ENCODE results near the gene IL9R.

DNA sequence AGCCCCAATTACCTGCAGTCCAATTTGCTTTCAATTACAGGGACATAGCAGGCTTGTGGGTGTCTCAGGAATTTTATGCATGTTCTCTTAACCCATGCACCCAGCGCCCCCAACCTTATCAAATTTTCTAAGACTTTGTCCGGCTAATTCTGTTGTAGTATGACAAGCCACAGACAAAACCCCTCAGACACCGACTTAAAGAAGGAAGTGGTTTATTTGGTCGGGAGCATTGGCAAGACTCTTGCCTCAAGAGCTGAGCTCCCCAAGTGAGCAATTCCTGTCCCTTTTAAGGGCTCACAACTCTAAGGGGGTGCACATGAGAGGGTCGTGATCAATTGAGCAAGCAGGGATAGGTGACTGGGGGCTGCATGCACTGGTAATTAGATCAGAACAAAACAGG lies 28.7 kb upstream of the IL9R start:
- TF ChIP-seq, protein P1, sequence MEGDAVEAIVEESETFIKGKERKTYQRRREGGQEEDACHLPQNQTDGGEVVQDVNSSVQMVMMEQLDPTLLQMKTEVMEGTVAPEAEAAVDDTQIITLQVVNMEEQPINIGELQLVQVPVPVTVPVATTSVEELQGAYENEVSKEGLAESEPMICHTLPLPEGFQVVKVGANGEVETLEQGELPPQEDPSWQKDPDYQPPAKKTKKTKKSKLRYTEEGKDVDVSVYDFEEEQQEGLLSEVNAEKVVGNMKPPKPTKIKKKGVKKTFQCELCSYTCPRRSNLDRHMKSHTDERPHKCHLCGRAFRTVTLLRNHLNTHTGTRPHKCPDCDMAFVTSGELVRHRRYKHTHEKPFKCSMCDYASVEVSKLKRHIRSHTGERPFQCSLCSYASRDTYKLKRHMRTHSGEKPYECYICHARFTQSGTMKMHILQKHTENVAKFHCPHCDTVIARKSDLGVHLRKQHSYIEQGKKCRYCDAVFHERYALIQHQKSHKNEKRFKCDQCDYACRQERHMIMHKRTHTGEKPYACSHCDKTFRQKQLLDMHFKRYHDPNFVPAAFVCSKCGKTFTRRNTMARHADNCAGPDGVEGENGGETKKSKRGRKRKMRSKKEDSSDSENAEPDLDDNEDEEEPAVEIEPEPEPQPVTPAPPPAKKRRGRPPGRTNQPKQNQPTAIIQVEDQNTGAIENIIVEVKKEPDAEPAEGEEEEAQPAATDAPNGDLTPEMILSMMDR (IDR thresholded peaks at IDR 0.05; ENCODE audit: low read length) = no peak
- no peak for TF ChIP-seq EZH2 (IDR thresholded peaks at IDR 0.05; ENCODE audit: borderline replicate concordance, low read length)

All from OCI-LY1 (cell line).